GM12891 (cell line): ENCODE data around the gene PHKG2.

Source experiments
- POLR2A ChIP-seq: IDR thresholded peaks from 2 replicates; pipeline ENCODE4 v1.6.1; 2011; ENCODE audit warnings: low read depth, low read length, control low read depth
- POLR2AphosphoS5 ChIP-seq: IDR thresholded peaks from 2 replicates; pipeline ENCODE4 v1.6.1; 2011; ENCODE audit warnings: low read depth, low read length, control low read depth

DNA sequence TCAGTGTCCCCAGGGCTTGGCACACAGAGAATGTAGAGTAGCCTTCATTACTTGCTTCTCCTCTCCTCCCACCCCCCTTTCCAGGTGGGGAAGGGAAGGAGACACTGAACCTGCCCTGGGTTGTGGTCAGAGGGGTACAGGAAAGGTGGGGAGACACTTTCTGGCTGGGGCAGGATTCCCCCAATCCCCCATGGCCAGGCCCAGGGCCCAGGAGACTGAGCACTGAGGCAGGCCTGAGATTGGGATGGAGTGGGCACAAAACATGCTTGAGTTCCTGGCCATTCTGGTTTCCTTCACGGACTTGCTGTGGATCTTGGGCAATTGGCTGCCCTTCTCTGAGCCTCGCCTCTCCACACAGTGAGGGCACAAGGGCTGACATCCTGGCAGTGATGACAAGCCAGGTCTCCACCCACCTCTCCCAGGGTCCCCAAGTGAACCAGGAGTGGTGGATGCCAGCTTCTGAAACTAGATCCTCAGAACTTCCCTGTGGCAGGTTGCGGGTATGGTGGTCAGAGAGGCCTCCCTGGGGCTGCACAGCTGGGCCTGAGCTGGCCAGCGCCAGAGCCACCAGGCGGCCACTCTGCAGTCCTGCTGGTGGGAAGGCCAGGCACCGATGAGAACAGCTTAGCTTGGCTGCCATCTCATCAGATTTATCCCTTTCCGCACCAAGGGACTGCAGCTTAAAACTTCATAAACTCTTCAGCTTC is 29.5 kb downstream of the PHKG2 start:
- TF ChIP-seq POLR2AphosphoS5 (no peak), POLR2A (no peak)
